ENCODE measurements around the gene SLC35G6.
"Not testable (repeated sequence)": the region's sequence is repeated elsewhere in the genome, so short reads cannot be mapped to it uniquely, and the experiment has no call there.

Gene SLC35G6

DNA sequence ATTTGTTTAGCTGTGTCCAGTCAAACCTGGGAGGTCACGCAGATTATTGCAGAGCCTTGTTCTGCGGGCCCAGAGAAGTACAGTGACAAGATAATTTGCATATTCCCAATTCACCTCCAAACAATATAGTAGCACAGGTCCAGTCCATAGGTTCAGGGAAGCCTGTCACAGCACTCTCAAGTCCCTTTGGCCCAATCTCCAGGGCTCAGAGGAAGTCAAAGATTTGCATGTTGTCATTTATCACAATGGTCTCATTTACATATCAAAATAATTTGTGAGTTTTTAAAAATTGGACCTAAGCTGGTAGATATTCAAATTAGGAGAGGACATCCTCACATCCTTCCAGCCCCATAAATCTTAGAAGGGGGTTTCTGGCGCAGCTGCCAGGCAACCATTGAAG lies 13.7 kb upstream of the SLC35G6 start:
- no peak for DNase-seq (ENCODE audit: low read depth)
- H3K4me3 ChIP-seq (ENCODE audit: low read depth, low read length) = no peak overlapping the region
- TF ChIP-seq, protein P1, sequence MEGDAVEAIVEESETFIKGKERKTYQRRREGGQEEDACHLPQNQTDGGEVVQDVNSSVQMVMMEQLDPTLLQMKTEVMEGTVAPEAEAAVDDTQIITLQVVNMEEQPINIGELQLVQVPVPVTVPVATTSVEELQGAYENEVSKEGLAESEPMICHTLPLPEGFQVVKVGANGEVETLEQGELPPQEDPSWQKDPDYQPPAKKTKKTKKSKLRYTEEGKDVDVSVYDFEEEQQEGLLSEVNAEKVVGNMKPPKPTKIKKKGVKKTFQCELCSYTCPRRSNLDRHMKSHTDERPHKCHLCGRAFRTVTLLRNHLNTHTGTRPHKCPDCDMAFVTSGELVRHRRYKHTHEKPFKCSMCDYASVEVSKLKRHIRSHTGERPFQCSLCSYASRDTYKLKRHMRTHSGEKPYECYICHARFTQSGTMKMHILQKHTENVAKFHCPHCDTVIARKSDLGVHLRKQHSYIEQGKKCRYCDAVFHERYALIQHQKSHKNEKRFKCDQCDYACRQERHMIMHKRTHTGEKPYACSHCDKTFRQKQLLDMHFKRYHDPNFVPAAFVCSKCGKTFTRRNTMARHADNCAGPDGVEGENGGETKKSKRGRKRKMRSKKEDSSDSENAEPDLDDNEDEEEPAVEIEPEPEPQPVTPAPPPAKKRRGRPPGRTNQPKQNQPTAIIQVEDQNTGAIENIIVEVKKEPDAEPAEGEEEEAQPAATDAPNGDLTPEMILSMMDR (conservative IDR thresholded peaks at IDR 0.05; ENCODE audit: low read depth, low read length) = no peak

DNA sequence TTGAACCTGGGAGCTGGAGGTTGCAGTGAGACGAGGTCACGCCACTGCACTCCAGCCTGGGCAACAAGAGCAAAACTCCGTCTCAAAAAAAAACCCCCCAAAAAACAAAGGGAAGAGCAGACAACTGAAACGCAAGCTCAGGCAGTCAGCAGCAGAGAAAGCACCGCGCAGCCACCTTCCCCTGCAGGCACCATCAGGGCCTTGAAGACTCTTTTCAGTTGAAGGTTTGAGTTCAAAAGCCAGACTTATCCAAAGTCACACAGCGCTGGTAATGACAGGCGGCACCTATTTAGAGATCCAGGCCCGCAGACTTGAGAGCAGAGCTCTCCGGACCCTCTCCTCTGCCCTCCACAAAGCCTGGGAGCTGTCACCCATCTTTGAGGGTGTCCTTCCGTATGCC lies 13.0 kb upstream of the SLC35G6 start:
- DNase-seq (ENCODE audit: low read depth) = no peak
- no peak overlapping the region for H3K4me3 ChIP-seq (ENCODE audit: low read depth, low read length)
- TF ChIP-seq, protein P1 (conservative IDR thresholded peaks at IDR 0.05; ENCODE audit: low read depth, low read length) = no peak

DNA sequence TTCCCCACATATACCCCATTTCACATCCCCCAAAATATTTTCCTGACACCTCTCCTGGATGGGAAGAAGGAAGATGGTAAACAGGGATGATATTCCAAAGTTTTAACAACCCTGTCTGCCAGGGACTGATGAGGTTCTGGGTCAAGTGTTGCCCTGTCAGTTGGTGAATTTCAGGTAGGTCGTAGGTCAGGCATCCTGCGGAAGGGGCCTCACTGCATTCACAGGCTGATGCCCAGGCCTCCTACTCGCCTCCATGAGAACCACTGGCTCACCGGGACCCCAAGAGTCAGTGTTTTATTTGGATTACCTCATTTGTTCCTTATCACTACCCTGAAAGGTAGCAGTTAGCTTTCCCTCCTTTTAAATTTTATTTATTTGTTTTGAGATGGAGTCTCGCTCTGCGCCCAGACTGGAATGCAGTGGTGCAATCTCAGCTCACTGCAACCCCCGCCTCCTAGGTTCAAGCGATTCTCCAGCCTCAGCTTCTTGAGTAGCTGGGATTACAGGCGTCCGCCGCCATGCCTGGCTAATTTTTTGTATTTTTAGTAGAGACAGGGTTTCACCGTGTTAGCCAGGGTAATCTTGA lies 12.3 kb upstream of the SLC35G6 start:
- TF ChIP-seq, protein P1 (conservative IDR thresholded peaks at IDR 0.05; ENCODE audit: low read depth, low read length) = no peak
- no peak overlapping the region for H3K4me3 ChIP-seq (ENCODE audit: low read depth, low read length)
- DNase-seq (ENCODE audit: low read depth) = peak; percentile 47

DNA sequence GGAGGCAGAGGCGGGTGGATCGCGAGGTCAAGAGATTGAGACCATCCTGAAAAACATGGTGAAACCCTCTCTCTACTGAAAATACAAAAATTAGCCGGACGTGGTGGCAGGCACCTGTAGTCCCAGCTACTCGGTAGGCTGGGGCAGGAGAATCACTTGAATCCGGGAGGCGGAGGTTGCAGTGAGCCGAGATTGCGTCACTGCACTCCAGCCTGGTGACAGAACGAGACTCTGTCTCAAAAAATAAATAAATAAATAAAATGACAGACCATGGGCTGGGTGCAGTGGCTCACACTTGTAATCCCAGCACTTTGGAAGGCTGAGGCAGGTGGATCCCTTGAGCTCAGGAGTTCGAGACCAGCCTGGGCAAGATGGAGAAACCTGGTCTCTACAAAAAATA lies 11.4 kb upstream of the SLC35G6 start:
- not testable (repeated sequence) for DNase-seq (ENCODE audit: low read depth); H3K4me3 ChIP-seq (ENCODE audit: low read depth, low read length)

DNA sequence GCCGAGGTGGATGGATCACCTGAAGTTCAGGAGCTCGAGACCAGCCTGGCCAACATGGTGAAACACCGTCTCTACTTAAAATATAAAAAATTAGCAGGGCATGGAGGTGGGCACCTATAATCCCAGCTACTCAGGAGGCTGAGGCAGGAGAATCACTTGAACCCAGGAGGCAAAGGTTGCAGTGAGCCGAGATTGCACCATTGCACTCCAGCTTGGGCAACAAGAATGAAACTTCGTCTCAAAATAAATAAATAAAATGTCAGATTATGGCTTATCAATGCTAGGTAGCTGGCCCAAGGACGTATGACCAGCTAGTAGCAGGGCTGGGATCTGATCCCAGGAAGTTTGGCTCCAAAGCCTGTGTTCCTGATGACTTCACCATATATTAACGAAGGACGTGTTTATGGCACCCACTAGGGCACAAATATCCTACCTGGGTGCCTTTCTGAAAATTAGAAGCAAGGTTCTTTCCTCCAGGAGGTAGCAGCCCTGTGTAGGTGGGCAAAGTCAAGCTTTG lies 10.7 kb upstream of the SLC35G6 start:
- H3K4me3 ChIP-seq (ENCODE audit: low read depth, low read length); DNase-seq (ENCODE audit: low read depth): not testable (repeated sequence)

DNA sequence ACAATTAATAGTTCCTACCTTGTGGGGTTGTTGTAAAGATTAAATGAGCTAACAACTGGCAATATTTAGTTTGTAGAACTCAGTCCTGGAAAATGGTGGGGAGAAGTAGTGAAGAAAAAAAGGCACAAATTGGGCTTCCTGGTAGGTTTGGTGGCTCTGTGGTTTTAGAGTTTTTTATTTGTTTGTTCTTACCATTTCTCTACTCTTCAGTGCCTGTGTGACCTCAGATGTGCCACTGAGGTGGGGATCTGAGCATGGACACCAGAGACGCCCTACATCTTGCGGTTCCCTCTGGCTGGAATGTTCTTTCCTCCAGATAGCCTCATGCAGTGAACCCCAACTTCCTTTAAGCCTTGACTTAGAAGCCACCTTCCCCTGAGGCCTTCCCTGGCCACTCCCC lies 9.5 kb upstream of the SLC35G6 start:
- TF ChIP-seq, protein P1 (conservative IDR thresholded peaks at IDR 0.05; ENCODE audit: low read depth, low read length) = no peak
- H3K4me3 ChIP-seq (ENCODE audit: low read depth, low read length) = no peak overlapping the region
- no peak for DNase-seq (ENCODE audit: low read depth)

DNA sequence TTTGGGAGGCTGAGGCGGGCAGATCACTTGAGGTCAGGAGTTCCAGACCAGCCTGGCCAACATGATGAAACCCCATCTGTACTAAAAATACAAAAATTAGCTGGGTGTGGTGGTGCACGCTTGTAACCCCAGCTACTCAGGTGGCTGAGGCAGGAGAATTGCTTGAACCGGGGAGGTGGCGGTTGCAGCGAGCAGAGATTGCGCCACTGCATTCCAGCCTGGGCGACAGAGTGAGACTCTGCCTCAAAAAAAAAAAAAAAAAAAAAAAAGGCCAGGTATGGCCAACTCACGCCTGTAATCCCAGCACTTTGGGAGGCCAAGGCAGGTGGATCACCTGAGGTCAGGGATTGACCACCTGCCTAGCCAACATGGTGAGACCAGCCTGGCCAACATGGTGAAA lies 6.5 kb upstream of the SLC35G6 start:
- DNase-seq (ENCODE audit: low read depth); H3K4me3 ChIP-seq (ENCODE audit: low read depth, low read length): not testable (repeated sequence)

DNA sequence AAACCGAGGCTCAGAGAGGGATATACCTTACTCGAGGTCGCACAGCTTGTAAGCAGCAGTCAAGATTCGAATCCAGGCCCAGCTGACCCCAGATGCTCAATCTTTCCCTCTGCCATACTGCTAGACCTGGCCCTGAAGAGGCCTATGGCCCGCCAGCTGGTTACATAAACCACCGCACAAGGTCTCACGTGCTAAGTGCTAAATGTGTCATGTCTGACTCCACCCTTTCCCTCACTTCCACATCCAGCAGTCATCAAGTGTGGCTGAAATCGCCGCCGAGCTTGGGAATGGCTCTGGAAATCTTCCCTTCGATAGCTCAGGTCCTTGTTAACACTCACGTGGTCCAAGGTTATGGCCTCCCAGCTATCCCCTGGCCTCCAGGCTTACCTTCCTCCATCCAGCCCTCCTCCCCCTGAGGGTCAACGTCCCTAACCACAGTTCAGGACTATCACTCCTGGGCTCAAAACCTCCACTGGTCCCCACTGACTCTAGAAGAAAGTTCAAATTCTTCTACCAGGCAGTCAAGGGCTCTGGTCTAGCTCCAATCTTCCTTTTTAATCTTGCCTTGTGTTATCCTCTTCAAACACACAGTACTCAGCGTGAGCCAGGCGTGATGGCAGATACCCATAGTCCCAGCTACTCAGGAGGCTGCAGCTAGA lies 5.4 kb upstream of the SLC35G6 start:
- TF ChIP-seq, protein P1 (conservative IDR thresholded peaks at IDR 0.05; ENCODE audit: low read depth, low read length) = no peak
- no peak overlapping the region for H3K4me3 ChIP-seq (ENCODE audit: low read depth, low read length)
- no peak for DNase-seq (ENCODE audit: low read depth)

All from choroid plexus epithelial cell (primary cell).